Brain microvascular endothelial cell (primary cell): ENCODE results near the gene KDF1.

Experiments
- DNase-seq: peaks from one replicate; pipeline ENCODE4 v3.0.0-alpha.2; 2020
- H3K27ac ChIP-seq: fragments of 250-450 bp; sonication (Bioruptor Pico); 2 replicates; pipeline ENCODE4 v1.5.1; 2020; ENCODE audit warnings: mild to moderate bottlenecking, moderate library complexity
- H3K27me3 ChIP-seq: fragments of 250-450 bp; sonication (Bioruptor Pico); replicated peaks from 2 replicates; pipeline ENCODE4 v1.5.1; 2020; ENCODE audit warnings: mild to moderate bottlenecking
- H3K36me3 ChIP-seq: fragments of 250-450 bp; sonication (Bioruptor Pico); replicated peaks from 2 replicates; pipeline ENCODE4 v1.5.1; 2020; ENCODE audit warnings: mild to moderate bottlenecking
- H3K4me3 ChIP-seq: 2 replicates; pipeline ENCODE4 v1.5.1; 2011; ENCODE audit warnings: low read depth, mild to moderate bottlenecking, control low read depth, low read length, moderate library complexity
- CTCF ChIP-seq: IDR thresholded peaks from 2 replicates; pipeline ENCODE4 v1.5.1; 2011; ENCODE audit warnings: low read depth, mild to moderate bottlenecking, moderate library complexity, low read length, control low read depth, inconsistent platforms; ENCODE audit errors: missing control alignments
- in situ Hi-C: cut with HindIII; loops from 2 replicates; pipeline ENCODE4 v1.10.0; 2017; ENCODE audit warnings: low sequenced_read_pairs, low pct_ligation_motif_present

The KDF1 gene

DNA sequence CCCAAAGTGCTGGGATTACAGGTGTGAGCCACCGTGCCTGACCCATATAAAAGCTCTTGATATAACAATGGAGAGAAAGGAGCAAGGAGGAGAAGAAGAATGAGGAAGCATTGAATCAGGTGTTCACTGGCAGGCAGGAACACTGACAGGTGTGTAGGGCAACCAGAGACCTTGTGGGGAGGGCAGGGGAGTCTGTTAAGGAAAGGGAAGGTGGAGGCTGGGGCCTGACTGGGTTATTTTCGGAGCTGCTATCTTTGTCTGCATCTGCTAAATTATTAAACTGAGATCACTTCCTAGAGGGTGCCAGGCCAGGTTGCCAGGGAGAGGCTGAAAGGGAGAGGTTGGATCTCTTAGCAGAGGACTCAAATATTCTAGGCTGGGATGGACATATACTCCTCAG is 26.4 kb upstream of the KDF1 start:
- no peak for DNase-seq
- Histone ChIP-seq H3K4me3 (no peak overlapping the region), H3K27me3 (no peaks in the 10 kb centered on the region), H3K36me3 (no peaks in the 10 kb centered on the region), H3K27ac (no peak overlapping the region)
- in situ Hi-C loops = no loop called here
- TF ChIP-seq CTCF = no peak

DNA sequence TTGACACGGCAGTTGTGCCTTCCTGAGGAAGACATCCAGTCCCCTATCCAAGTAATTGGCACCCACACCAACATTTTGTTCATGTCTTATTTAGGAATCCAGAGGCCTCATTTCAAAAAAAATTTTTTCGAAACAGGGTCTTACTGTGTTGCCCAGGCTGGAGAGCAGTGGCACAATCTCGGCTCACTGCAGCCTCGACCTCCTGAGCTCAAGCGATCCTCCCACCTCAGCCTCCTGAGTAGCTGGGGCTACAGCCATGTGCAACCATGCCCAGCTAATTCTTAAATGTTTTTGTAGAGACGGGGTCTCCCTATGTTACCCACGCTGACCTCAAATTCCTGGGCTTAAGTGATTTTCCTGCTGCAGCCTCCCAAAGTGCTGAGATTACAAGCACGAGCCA is 24.0 kb upstream of the KDF1 start:
- Histone ChIP-seq H3K27me3 (no peaks in the 10 kb centered on the region), H3K36me3 (no peaks in the 10 kb centered on the region), H3K27ac (no peak overlapping the region), H3K4me3 (no peak overlapping the region)
- in situ Hi-C loops = no loop called here
- no peak for TF ChIP-seq CTCF
- no peak for DNase-seq

- no peak for DNase-seq
- no peak for TF ChIP-seq CTCF
- H3K27ac ChIP-seq = no peak overlapping the region
- in situ Hi-C loops = no loop called here
- H3K4me3 ChIP-seq = no peak overlapping the region
- H3K27me3 ChIP-seq = no peaks in the 10 kb centered on the region
- H3K36me3 ChIP-seq = no peaks in the 10 kb centered on the region
Observed at GRCh38 chr1:26983863-26984262, 23.6 kb upstream of the KDF1 start.

DNA sequence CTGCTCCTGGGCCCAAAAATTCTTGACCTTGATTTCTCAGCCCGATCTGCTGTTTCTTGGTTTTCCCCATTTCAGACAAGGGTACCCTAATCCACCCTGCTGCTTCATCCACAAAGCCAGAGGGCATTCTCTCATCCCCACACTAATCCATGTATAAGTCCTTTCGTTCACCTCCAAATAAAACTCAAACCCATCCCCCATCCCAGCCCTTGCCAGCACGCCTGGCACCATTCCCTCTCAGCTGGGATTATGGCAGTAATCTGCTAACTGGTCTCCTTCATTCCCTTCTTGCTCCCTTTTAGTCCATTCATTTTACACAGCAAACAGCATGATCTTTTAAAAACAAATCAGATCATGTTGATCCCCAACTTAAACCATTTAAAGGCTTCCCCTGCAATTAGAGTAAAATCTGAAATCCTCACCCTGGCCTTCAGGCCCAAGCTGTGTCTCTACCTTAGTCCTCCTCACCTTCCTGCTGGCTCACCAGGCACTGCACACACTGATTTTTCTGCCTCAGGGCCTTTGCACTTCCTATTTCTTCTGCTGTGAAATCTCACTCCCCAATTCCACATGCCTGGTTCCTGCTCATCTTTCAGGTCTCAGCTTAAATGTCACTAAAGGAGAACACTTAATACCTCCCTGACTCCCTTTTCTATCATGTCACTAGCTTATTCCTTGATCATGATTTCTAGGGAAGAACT is 21.0 kb upstream of the KDF1 start:
- in situ Hi-C loops = no loop called here
- Histone ChIP-seq H3K27me3 (no peaks in the 10 kb centered on the region), H3K4me3 (no peak overlapping the region), H3K36me3 (no peaks in the 10 kb centered on the region), H3K27ac (no peak overlapping the region)
- no peak for TF ChIP-seq CTCF
- no peak for DNase-seq

DNA sequence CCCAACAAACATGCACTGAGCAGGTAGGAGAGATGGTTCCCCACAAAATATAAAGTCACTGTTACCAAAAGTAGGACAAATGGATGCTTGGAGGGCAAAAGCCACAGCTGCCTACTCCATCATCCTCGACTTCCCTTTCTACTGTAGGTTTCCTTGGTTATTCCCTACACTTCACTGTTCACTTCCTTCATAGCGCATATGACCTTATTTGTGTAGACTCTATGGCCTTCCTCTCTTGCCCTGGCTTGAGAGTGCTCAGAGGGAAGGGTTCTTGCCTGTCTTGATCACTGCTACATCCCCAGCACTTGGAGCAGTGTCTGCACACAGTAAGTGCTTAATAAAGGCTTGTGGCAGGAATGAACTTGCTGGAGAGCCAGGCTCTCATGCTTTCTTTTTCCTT is 18.6 kb upstream of the KDF1 start:
- H3K27ac ChIP-seq = no peak overlapping the region
- TF ChIP-seq CTCF = no peak
- DNase-seq = no peak
- H3K27me3 ChIP-seq = no peaks in the 10 kb centered on the region
- no peaks in the 10 kb centered on the region for H3K36me3 ChIP-seq
- H3K4me3 ChIP-seq = no peak overlapping the region
- in situ Hi-C loops = no loop called here
